Skeletal muscle cell (primary cell): Measurements from ENCODE around the gene ARHGAP25.
"Not testable (repeated sequence)": the region's sequence is repeated elsewhere in the genome, so short reads cannot be mapped to it uniquely, and the experiment has no call there.

Experiments used
- DNase-seq: peaks from one replicate; pipeline ENCODE4 v3.0.0-alpha.2; 2010; ENCODE audit warnings: low read depth
- H3K4me3 ChIP-seq: 2 replicates; pipeline ENCODE4 v1.5.1; 2011; ENCODE audit warnings: low read depth, mild to moderate bottlenecking, control low read depth, low read length, moderate library complexity

ARHGAP25 gene

DNA sequence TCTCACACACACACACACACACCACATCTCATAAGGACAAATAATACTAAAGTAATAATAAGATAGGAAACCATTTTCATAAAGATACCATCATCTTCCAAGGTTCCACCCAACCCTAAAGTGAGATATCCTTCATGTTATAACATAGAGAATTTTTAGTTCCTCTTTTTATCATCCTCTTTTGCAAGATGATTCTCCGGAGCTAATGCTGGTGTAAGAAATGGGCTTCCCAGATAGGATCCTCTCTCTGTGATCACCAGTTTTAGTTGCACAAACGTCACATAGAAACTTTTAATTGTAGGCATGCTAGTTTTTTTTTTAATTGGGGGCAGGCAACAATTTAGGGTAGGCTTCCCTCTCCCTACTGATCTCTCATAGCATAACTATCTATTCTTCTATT, 49.6 kb downstream of the ARHGAP25 start:
- no peak overlapping the region for H3K4me3 ChIP-seq

DNA sequence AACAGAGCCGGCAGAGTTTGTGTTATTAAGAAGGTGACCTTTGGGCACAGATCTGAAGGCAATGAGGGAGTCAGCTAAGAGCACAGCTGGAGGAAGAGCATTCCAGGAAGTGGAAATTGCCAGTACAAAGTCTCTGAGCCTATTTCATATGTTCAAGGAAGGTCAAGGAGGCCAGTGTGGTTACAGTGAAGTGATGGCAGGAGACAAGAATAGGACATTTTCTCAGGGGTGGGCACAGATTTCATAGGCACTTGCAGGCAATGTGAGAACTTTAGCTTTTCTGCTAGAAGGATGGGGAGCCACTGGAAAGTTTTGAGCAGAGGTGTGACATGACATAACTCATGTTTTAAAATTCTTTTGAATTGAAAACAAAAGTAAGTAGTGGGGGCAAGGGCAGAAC, 50.3 kb downstream of the ARHGAP25 start:
- DNase-seq: no peak
- H3K4me3 ChIP-seq: no peak overlapping the region

More for the DNA sequence above, 49.6 kb downstream of the ARHGAP25 start:
- no peak for DNase-seq

DNA sequence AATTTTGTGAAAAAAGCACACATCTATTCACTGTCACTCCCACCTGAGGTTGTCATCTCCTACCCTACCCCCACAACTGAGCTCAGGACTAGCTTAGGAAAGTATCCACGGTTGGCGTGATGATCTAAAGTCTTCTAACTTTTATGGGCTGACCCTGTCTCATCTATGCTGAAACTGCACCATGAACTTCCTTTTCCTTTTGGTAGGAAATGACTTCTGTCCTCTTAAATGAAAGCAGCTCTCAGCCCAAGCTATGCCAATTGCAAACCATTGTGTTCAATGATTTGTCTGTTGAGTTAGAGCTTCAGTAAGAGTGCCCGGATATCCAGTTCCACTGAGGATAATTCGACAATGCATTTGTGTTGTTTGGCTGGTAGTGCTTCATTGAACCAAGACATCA, 52.7 kb downstream of the ARHGAP25 start:
- DNase-seq: no peak
- H3K4me3 ChIP-seq: no peak overlapping the region

DNA sequence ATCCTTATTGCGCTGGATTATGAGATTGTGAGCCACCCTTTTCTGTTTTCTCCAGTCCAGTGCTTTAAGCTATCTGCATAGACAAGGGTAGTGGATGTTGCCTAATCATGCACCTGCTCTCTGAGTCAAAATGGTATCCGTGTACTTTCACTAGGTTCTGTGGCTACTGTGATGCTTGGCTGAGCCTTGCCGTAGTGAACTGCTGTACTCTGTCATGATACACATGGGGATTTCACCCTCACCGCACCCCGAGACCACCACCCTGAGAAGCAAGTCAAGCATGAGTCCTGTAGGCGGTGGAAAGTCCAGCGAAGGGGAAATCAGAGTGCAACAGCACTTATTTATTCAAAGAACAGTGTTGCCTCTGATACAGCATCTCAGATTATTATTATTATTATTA, 55.0 kb downstream of the ARHGAP25 start:
- no peak overlapping the region for H3K4me3 ChIP-seq
- no peak for DNase-seq

DNA sequence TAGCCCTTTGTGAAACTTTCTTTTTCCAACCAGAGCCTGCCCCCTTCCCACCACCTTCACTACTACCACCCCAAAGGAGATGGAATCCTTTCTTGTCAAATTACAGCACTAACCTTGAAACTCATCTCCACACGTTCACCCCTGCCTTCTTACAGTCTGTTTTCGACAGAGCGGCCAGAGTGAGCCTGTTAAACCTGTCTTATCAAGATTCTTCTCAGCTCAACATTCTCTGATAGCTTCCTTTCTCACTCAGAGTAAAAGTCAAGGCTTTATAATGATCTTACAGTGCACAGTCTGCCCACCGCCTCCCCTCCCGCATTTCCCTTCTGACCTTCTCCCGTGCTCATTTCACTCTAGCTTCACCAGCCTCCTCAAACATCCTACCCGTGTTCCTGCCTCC, 56.0 kb downstream of the ARHGAP25 start:
- DNase-seq: no peak
- no peak overlapping the region for H3K4me3 ChIP-seq

DNA sequence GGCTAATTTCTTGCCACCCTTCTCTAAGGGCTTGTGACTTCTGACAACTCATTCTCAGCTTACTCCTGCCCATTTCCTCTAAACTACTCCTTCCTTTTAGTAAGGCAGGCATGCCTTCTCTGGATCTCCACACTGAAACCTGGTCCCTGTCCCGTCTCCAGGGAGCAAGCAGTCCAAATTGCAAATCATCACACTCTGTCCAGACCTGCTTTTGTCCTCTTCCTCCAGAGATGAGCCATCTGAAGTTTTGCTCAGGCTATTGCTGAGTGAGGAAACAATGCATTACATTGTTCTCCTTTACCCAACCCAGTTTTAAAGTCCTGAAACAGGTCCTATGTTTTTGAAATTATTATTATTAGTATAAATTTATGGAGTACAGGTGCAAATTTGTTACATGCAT, 57.3 kb downstream of the ARHGAP25 start:
- no peak for DNase-seq
- H3K4me3 ChIP-seq: no peak overlapping the region

DNA sequence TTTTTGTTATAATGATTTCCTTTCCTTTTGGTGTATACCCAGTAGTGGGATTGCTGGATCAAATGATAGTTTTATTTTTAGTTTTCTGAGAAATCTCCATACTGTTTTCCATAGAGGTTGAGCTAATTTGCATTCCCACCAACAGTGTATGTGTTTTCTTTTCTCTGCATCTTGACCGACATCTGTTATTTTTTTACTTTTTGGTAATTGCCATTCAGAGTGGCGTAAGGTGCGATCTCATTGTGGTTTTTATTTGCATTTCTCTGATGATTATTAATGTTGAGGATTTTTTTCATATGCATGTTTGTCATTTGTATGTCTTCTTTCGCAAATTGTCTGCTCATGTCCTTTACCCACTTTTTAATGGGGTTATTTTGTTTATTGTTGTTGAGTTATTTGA, 58.1 kb downstream of the ARHGAP25 start:
- H3K4me3 ChIP-seq: no peak overlapping the region
- DNase-seq: no peak

DNA sequence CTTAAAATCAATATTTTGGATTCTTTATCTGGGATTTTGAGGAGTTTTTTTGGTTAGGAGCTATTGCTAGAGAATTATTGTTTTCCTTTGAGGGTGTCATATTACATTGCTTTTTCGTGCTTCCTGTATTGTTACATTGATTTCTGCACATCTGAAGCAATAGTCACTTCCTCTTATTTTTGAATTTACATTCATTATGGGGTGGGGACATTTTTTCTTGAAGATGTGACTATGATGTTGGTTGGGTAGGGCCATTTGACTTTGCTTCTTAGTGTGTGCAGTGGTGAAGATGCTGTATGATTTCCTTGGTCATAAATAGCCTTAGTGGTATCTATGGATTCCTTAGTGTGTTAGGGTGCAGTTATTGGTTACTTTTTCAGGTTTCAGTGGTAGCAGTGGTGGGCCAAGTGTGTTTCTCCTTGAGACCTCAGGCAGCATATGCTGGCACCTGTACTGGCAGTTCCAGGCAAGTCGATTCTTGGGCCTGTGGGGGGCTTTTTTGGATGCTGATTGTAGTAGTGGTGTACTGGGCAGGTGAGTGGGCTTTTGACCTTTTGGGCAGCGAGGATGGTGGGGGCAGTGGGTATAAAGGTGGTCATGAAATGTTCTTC, 61.8 kb downstream of the ARHGAP25 start:
- H3K4me3 ChIP-seq: no peak overlapping the region
- DNase-seq: no peak

DNA sequence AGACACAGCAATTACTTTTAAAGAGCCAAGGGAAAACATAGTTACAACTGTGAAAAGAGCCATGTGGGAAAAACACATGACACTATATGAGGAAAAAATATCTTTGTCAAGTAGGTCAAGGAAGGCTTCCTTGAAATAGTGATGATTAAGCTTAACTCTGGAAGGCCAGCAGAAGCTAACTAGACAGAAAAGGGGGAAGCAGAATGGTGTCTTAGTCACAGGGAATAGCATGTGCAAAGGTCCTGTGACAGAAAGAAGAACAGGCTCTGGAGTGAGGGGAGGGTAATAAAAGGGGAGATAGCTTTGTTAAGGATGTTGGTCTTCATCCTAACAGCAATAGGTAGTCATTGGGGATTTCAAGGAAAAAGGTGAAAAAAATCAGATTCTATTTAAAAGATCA, 64.0 kb downstream of the ARHGAP25 start:
- no peak for DNase-seq
- H3K4me3 ChIP-seq: no peak overlapping the region

DNA sequence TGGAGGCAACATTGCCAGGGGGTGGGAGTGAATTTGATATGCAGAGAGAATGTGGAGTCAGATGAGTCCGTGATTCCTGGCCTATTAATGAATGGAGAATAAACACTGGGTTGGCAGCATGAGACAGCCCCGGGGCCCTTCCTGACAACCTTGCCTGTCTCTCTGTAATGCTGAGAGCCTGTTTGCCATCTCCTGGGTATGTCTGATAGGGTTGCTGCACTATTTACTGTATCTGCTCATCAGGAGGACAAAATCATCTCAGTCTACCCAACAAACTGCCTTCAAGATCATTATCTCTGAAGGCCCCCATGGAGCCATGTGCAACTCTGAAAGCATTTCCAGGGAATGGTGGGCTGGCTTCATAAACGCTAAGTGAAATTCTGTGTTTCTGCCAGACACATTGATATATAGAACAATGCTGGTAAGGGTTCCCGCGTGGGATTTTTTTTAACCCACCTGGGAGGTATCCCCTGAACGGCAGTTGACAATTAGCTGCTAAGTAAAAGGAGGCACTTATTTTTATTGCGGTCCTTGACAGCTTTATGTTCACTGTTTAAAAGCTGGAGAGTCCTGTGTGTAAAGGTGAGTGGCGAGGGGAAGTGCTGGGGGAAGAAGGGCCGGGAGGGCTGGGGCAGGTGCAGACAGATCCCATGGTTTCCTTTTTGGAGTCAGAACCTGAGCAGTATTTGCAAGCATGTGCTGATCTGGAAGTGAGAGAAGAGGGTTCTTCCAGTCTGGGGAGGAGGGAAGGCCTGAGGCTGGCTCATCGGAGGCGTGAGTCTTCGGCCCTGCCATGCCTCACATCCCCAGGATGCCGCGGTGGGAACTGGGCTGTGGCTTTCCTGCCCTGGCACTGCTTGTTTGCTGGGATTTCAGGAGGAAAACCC, 64.8 kb downstream of the ARHGAP25 start:
- H3K4me3 ChIP-seq: no peak overlapping the region
- no peak for DNase-seq

DNA sequence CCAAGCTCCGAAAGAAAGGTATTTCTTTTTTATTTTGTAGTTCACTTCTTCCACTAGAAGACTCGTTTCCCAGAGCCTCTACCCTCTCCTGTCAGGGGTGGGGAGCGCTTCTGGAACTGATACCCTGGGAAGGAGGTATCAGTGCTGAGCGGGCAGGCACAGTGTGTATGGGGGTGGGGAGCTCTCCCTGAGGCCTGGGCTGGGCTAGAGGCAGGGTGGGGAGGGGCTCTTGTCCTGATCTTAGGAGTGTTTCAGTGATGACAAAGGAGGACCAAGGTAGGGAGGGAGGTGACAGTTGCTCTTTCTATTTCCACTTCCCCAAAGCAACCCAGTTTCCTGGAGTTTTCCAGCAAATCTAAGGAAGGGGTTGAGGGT, 65.4 kb downstream of the ARHGAP25 start:
- DNase-seq: no peak
- H3K4me3 ChIP-seq: no peak overlapping the region

DNA sequence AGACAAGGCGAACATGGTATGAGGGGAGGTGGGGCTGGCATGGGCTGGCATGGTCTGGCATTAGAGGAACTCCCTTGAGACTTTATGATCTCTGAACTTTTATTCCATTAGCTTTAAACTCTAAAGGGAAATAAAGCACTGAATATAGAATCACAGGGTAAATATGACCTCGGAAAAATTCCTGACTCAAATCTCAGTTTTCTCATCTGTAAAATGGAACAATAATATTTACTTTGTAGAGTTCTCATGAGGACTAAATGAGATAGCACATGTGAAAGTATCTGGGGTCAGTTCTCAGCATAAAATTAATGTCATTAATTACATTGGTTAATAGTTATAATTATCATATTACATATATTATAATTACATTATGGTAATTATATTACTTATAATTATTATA, 65.9 kb downstream of the ARHGAP25 start:
- no peak overlapping the region for H3K4me3 ChIP-seq
- no peak for DNase-seq

DNA sequence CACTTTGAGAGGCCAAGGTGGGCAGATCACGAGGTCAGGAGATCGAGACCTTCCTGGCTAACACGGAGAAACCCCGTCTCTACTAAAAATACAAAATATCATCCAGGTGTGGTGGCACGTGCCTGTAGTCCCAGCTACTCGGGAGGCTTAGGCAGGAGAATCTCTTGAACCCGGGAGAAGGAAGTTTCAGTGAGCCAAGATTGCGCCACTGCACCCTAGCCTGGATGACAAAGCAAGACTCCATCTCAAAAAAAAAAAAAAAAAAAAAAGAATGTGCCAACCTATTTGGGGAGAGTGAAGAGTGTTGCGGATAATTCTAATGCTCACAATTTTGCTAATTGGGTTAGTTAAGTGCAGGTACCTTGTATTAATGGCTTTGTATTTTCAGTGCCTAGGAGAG, 67.5 kb downstream of the ARHGAP25 start:
- DNase-seq, H3K4me3 ChIP-seq: not testable (repeated sequence)

DNA sequence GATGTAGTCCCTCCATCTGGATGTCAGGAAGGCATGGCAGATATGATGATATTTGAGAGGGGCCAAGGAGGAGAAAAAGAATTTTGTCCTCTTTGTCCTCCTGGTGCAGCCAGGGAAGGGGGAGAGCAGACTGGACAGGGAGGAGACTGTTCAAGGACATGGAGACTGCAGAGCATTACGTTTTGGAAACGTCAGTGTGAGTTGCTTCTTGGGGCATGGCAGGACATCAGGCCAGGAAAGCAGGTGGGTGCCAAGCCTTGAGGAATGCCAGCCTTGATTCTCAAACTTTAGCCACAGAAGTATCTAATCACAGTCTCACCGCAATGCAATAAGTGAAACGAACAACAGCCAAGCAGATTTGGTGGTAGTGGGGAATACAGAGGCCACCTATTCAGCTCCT, 70.4 kb downstream of the ARHGAP25 start:
- DNase-seq: no peak
- no peak overlapping the region for H3K4me3 ChIP-seq

DNA sequence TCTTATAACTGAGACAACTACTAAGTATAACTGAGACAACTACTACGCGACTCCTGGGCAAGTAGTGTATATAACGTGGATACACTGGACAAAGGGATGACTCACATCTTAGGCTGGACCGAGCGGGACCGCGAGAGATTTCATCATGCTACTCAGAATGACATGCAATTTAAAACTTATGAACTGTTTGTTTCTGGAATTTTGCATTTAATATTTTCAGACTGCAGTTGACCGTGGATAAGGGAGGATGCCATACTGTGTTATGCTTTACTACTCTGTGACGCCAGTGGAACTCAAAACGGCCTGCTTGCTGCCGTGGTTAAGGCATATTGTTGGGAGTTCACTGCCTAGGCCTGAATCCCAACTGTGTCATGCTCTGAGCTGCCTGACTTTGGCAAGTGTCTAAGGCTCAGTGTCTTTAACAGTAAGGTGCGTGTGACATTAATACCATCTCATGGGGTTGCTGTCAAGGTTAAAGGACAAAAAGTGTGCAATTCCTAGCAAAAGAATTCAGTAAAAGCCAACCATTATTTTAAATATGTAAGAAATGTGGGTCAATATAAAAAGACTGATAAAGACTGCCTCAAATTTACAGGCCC, 72.0 kb downstream of the ARHGAP25 start:
- H3K4me3 ChIP-seq: no peak overlapping the region
- peak; percentile 30 for DNase-seq

DNA sequence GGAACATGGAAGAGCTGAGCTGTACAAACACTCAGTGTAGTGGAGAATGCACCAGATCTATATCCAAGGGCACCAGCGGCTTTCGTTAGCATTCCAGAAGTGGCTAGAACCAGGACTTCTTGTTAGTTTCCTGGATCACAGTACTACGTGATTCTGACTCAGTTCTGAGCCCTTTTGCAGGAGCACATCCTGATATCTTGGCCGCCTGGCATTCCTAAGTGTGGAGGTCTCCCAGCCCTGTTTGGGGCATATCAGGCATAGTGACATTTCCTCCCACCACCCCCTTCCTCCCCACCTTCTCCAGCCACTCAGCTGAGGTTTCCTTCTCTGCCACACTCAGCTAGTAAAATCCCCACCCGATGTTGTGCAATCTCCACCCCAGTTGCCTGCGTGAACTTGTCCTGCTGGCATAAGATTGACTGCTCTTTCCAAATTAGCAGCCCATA, 73.2 kb downstream of the ARHGAP25 start:
- DNase-seq: no peak
- no peak overlapping the region for H3K4me3 ChIP-seq

DNA sequence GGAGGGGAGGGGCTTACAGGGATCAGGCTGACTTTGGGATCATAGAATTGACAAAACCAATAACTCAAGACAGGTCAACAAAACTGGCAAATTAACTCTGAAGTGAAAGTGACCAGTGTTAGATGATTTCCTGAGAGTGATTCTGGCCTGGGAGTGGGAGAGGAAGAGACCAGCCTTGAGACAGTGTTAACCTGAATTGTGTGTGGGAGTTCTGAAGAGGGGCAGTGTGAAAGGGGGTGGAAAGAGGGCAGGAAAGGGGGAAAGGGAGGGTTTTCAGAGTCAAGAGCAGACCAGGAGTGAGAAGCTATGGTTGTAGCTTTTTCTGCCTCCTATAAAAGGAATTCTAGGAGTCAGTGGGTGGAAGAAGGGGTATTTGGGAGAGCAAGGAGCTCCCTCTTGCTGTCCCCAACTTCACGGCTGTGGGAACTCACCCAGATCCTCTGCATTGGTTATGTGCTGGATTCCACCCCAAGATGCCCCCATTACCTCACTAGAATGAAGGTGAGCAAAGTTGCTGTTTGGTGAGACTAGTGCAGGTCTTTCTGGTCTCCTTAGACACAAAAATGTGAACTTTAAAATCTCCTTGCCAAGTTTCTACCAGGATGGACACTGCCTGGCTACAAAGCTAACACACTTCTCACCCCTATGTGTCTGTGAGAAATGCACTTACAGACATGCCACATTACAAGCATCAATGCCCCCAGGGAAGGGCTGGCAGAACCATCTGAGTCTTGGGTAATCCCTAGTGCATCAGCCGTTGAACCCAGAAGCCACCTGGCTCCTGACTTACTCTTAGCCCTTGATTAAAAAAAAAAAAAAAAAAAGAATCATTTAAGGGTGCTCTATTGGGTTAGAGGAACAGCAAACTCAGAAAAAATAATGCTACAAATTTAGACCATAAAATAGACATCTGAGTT, 75.0 kb downstream of the ARHGAP25 start:
- H3K4me3 ChIP-seq: no peak overlapping the region
- DNase-seq: no peak

DNA sequence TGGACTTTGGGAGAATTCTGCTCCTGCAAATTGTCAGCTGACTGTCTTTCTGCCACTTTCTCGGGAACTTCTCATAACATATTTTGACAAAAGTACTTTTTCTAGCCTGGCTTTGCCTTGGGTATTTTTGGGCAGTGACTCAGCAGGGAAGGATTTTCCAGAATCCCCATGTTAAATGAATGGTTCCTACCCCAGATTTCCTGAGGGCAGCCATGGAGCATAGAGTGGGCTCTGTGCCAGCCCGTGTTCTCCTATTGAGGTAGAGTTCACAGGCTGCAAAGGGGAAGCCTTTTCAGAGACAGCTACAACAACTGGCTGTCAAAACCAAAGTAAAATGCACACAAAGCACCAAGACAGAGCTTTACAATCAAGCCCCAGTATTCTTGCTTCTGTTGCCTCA, 76.8 kb downstream of the ARHGAP25 start:
- DNase-seq: no peak
- H3K4me3 ChIP-seq: no peak overlapping the region

DNA sequence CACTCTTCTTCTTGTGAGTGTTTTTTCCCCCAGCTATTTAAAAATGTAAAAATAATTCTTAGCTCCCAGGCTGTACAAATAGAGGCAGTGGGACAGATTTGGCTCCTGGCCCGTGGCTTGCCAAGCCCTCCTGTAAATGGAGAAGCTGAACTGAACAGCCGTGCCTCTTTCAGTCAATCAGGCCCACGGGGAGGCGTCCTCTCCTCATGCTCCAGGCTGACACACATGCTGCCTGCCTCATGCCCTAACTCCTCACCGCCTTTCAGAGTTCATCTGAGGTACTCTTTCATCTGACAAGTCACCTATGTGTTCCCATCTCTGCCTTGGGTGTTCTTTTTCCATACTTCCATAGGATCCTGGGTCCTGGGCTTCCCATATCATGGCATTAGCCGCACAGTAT, 77.6 kb downstream of the ARHGAP25 start:
- no peak for DNase-seq

DNA sequence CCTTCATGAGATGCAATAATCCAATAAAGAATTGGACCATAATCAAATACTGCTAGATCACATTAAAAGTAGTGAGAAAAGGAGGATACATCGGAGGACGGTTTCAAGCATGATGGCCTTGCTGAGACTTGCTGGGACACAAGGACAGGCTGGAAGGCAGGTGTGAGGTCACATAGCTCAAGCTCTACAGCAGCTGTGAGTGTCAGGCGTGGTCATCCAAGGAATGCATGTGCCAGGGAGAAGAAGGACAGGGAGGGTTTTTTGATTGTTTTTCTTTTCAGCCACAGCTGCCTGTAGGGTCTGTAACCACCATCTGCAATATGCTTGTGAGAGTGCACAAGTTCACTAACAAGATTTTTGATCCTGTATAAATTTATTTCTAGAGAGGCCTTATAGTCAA, 79.0 kb downstream of the ARHGAP25 start:
- H3K4me3 ChIP-seq: no peak overlapping the region
- no peak for DNase-seq

More for the DNA sequence above, 77.6 kb downstream of the ARHGAP25 start:
- H3K4me3 ChIP-seq: no peak overlapping the region
